ENCODE measurements around the gene SOWAHA. TPM values are rescaled to one million over a fixed set of nuclear protein-coding genes. Genes with fewer than 3 reads are reported as not detected.

SOWAHA gene
- total RNA-seq, 2 donors from 2014 or later = 0.13 TPM; not detected in 1

DNA sequence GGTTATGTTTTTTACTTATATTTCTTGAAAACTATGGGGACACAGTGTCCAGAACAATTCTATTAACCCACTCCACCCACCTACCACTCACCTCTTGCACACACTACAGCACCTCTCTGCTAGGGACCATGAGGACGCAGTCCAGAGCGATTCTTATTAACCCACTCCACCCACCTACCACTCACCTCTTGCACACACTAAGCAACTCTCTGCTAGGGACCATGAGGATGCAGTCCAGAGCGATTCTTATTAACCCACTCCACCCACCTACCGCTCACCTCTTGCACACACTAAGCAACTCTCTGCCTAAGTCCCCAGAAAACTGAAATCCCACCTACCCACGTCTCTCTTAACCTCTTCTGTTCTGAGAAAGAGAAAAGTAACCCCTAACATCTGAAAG, 19.5 kb downstream of the SOWAHA start:
- no peaks in the 10 kb centered on the region for H3K36me3 ChIP-seq (ENCODE audit: control insufficient read depth, insufficient read depth, low read length)
- no peaks in the 10 kb centered on the region for H3K36me3 Mint-ChIP-seq (ENCODE audit: low read depth)
- H3K9me3 Mint-ChIP-seq = no peaks in the 10 kb centered on the region
- H3K27ac ChIP-seq (ENCODE audit: low read depth, low read length) = no peak overlapping the region
- no peak overlapping the region for H3K4me3 ChIP-seq (ENCODE audit: low read length)
- no peaks in the 10 kb centered on the region for H3K4me1 ChIP-seq (ENCODE audit: control insufficient read depth, insufficient read depth, low read length)
- H3K27ac Mint-ChIP-seq = no peak overlapping the region
- H3K4me1 Mint-ChIP-seq = peaks cover 7% of the 10 kb centered on the region
- no peak overlapping the region for H3K4me3 Mint-ChIP-seq
- DNase-seq = no peak
- H3K27me3 Mint-ChIP-seq (ENCODE audit: insufficient read depth) = peaks cover 43% of the 10 kb centered on the region
- H3K9ac ChIP-seq (ENCODE audit: extremely low read depth, low read length, poor library complexity, severe bottlenecking) = no peak overlapping the region
- peaks cover 37% of the 10 kb centered on the region for H3K27me3 ChIP-seq (ENCODE audit: control insufficient read depth, insufficient read depth, low read length, poor library complexity, severe bottlenecking)
- TF ChIP-seq, protein P1, sequence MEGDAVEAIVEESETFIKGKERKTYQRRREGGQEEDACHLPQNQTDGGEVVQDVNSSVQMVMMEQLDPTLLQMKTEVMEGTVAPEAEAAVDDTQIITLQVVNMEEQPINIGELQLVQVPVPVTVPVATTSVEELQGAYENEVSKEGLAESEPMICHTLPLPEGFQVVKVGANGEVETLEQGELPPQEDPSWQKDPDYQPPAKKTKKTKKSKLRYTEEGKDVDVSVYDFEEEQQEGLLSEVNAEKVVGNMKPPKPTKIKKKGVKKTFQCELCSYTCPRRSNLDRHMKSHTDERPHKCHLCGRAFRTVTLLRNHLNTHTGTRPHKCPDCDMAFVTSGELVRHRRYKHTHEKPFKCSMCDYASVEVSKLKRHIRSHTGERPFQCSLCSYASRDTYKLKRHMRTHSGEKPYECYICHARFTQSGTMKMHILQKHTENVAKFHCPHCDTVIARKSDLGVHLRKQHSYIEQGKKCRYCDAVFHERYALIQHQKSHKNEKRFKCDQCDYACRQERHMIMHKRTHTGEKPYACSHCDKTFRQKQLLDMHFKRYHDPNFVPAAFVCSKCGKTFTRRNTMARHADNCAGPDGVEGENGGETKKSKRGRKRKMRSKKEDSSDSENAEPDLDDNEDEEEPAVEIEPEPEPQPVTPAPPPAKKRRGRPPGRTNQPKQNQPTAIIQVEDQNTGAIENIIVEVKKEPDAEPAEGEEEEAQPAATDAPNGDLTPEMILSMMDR (conservative IDR thresholded peaks at IDR 0.05) = no peak
- WGBS, 2 experiments (ENCODE audit: insufficient coverage in 1 of 2, insufficient read length in 1 of 2) = 90% methylated on average over 5 of the region's 5 CpGs; no CpG with 5 or more reads in 1 of the 2 experiments
- H3K9me3 ChIP-seq (ENCODE audit: control insufficient read depth, low read length) = no peaks in the 10 kb centered on the region

DNA sequence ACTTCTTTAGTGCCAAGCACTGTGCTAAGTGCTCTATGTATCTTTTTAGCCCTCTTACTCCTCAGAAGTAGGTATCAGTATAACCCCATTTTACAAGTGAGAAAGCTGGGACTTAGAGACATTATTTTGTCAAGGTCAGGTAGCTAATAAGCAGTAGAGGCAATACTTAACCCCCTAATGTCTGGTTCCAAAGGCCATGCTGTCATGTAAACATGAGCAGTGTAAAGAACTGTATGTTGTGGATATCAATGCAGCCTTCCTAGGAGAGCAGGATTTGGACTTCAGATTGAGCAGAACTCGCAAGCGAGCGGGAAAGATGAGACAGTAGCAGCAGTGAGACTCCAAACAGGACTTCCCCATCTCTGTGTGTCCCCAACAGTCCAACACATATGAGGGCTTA, 21.0 kb downstream of the SOWAHA start:
- TF ChIP-seq, protein P1 (conservative IDR thresholded peaks at IDR 0.05) = no peak
- WGBS, 2 experiments (ENCODE audit: insufficient coverage in 1 of 2, insufficient read length in 1 of 2) = 91% methylated on average over 3 of the region's 3 CpGs; no CpG with 5 or more reads in 1 of the 2 experiments
- Mint-ChIP-seq H3K27me3 (ENCODE audit: insufficient read depth) (peaks cover 29% of the 10 kb centered on the region), H3K4me1 (peaks cover 5% of the 10 kb centered on the region), H3K9me3 (no peaks in the 10 kb centered on the region), H3K4me3 (no peak overlapping the region), H3K27ac (no peak overlapping the region), H3K36me3 (ENCODE audit: low read depth) (no peaks in the 10 kb centered on the region)
- H3K9ac ChIP-seq (ENCODE audit: extremely low read depth, low read length, poor library complexity, severe bottlenecking) = no peak overlapping the region
- H3K9me3 ChIP-seq (ENCODE audit: control insufficient read depth, low read length) = no peaks in the 10 kb centered on the region
- no peak overlapping the region for H3K27ac ChIP-seq (ENCODE audit: low read depth, low read length)
- DNase-seq = peak; percentile 11
- H3K4me3 ChIP-seq (ENCODE audit: low read length) = no peak overlapping the region
- no peaks in the 10 kb centered on the region for H3K4me1 ChIP-seq (ENCODE audit: control insufficient read depth, insufficient read depth, low read length)
- H3K27me3 ChIP-seq (ENCODE audit: control insufficient read depth, insufficient read depth, low read length, poor library complexity, severe bottlenecking) = peaks cover 23% of the 10 kb centered on the region
- H3K36me3 ChIP-seq (ENCODE audit: control insufficient read depth, insufficient read depth, low read length) = no peaks in the 10 kb centered on the region

DNA sequence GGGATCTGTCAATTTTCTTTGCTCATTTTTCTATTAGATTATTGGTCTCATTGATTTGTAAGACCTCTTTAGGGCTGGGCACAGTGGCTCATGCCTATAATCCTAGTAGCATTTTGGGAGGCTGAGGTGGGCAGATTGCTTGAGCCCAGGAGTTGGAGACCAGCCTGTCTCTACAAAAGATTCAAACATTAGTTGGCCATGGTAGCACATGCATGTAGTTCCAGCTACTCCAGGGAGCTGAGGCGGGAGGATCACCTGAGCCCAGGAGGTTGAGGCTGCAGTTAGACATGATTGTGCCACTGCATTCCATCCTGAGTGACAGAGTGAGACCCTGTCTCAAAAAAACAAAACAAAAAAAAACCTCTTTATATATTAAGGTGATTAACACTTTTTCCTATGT, 23.8 kb downstream of the SOWAHA start:
- peaks cover 9% of the 10 kb centered on the region for H3K27me3 Mint-ChIP-seq (ENCODE audit: insufficient read depth)
- 91 to 100% methylated on average over 1 of the region's 1 CpG for WGBS, 2 experiments (ENCODE audit: insufficient coverage in 1 of 2, insufficient read length in 1 of 2)

More for the DNA sequence above, 23.8 kb downstream of the SOWAHA start:
- Mint-ChIP-seq H3K27ac (no peak overlapping the region), H3K4me1 (peaks cover 8% of the 10 kb centered on the region), H3K4me3 (no peak overlapping the region), H3K9me3 (no peaks in the 10 kb centered on the region), H3K36me3 (ENCODE audit: low read depth) (no peaks in the 10 kb centered on the region)
- peak; percentile 14 for DNase-seq
- no peaks in the 10 kb centered on the region for H3K9me3 ChIP-seq (ENCODE audit: control insufficient read depth, low read length)
- H3K36me3 ChIP-seq (ENCODE audit: control insufficient read depth, insufficient read depth, low read length) = no peaks in the 10 kb centered on the region
- H3K4me1 ChIP-seq (ENCODE audit: control insufficient read depth, insufficient read depth, low read length) = no peaks in the 10 kb centered on the region
- no peak overlapping the region for H3K9ac ChIP-seq (ENCODE audit: extremely low read depth, low read length, poor library complexity, severe bottlenecking)
- H3K27ac ChIP-seq (ENCODE audit: low read depth, low read length) = no peak overlapping the region
- no peaks in the 10 kb centered on the region for H3K27me3 ChIP-seq (ENCODE audit: control insufficient read depth, insufficient read depth, low read length, poor library complexity, severe bottlenecking)
- no peak overlapping the region for H3K4me3 ChIP-seq (ENCODE audit: low read length)
- TF ChIP-seq, protein P1 (conservative IDR thresholded peaks at IDR 0.05) = no peak
